ENCODE results near the gene SDHC.
"Not testable (repeated sequence)": the region's sequence is repeated elsewhere in the genome, so short reads cannot be mapped to it uniquely, and the experiment has no call there.

Gene SDHC

GRCh38 chr1:161382214-161383019 lies 68.2 kb downstream of the SDHC start:
- DNase-seq (ENCODE audit: low spot score), result peak; percentile 62

- DNase-seq (ENCODE audit: low spot score), result no peak
Observed at GRCh38 chr1:161388639-161389038, 74.5 kb downstream of the SDHC start.

- not testable (repeated sequence) for DNase-seq (ENCODE audit: low spot score)
Observed at GRCh38 chr1:161389158-161389557, 75.0 kb downstream of the SDHC start.

GRCh38 chr1:161389691-161390558 lies 75.7 kb downstream of the SDHC start:
- peak; percentile 95 for DNase-seq (ENCODE audit: low spot score)

GRCh38 chr1:161390559-161390858 lies 76.3 kb downstream of the SDHC start:
- DNase-seq (ENCODE audit: low spot score), result no peak

GRCh38 chr1:161391136-161391535 lies 77.0 kb downstream of the SDHC start:
- not testable (repeated sequence) for DNase-seq (ENCODE audit: low spot score)

- no peak for DNase-seq (ENCODE audit: low spot score)
Observed at GRCh38 chr1:161391611-161392010, 77.4 kb downstream of the SDHC start.

GRCh38 chr1:161393151-161393550 lies 79.0 kb downstream of the SDHC start:
- no peak for DNase-seq (ENCODE audit: low spot score)

GRCh38 chr1:161397038-161397437 lies 82.9 kb downstream of the SDHC start:
- not testable (repeated sequence) for DNase-seq (ENCODE audit: low spot score)

- no peak for DNase-seq (ENCODE audit: low spot score)
Observed at GRCh38 chr1:161398900-161399256, 84.7 kb downstream of the SDHC start.

- DNase-seq (ENCODE audit: low spot score), result peak; percentile 92
Observed at GRCh38 chr1:161399257-161399998, 85.2 kb downstream of the SDHC start.

GRCh38 chr1:161402446-161402845 lies 88.3 kb downstream of the SDHC start:
- no peak for DNase-seq (ENCODE audit: low spot score)

GRCh38 chr1:161404051-161404597 lies 89.9 kb downstream of the SDHC start:
- no peak for DNase-seq (ENCODE audit: low spot score)

GRCh38 chr1:161406551-161406950 lies 92.4 kb downstream of the SDHC start:
- not testable (repeated sequence) for DNase-seq (ENCODE audit: low spot score)

GRCh38 chr1:161407451-161407985 lies 93.3 kb downstream of the SDHC start:
- DNase-seq (ENCODE audit: low spot score), result no peak

GRCh38 chr1:161408429-161409052 lies 94.4 kb downstream of the SDHC start:
- DNase-seq (ENCODE audit: low spot score), result no peak

- not testable (repeated sequence) for DNase-seq (ENCODE audit: low spot score)
Observed at GRCh38 chr1:161409848-161410635, 95.9 kb downstream of the SDHC start.

GRCh38 chr1:161410636-161410970 lies 96.4 kb downstream of the SDHC start:
- not testable (repeated sequence) for DNase-seq (ENCODE audit: low spot score)
